Fibroblast of lung (primary cell): ENCODE results near the gene CBFB.

Experiments
- CTCF ChIP-seq, 2 donors: IDR thresholded peaks in 1 of 2; conservative IDR thresholded peaks in 1 of 2; 1 replicate in 1 of 2; 2 replicates in 1 of 2; pipeline ENCODE4 v1.5.1; 2011 to 2012; ENCODE audit warnings: low read length in 2 of 2, control low read depth in 1 of 2, inconsistent platforms in 1 of 2, low read depth in 1 of 2, mild to moderate bottlenecking in 1 of 2
- EZH2 ChIP-seq: IDR thresholded peaks from 2 replicates; pipeline ENCODE4 v1.5.1; 2012; ENCODE audit warnings: low read length, control low read depth, mild to moderate bottlenecking; ENCODE audit errors: missing control alignments

GRCh38 chr16:67027046-67027445 is 1.9 kb upstream of the CBFB start:
- no peak for TF ChIP-seq EZH2
- no peak for TF ChIP-seq CTCF (conservative IDR thresholded peaks at IDR 0.05 in 1 of 2, IDR thresholded peaks at IDR 0.05 in 1 of 2; ENCODE audit: low read depth in 1 of 2, low read length in 2 of 2)
